HG03066 (cell line): Measurements from ENCODE around the gene KRTAP10-9.
"Not testable (repeated sequence)": the region's sequence is repeated elsewhere in the genome, so short reads cannot be mapped to it uniquely, and the experiment has no call there.

Source experiments
- ATAC-seq: cut with Tn5 transposase; IDR thresholded peaks from one replicate; pipeline ENCODE4 v1.9.1; 2021; ENCODE audit warnings: low read depth; ENCODE audit not compliant: unreplicated experiment

Gene KRTAP10-9

DNA sequence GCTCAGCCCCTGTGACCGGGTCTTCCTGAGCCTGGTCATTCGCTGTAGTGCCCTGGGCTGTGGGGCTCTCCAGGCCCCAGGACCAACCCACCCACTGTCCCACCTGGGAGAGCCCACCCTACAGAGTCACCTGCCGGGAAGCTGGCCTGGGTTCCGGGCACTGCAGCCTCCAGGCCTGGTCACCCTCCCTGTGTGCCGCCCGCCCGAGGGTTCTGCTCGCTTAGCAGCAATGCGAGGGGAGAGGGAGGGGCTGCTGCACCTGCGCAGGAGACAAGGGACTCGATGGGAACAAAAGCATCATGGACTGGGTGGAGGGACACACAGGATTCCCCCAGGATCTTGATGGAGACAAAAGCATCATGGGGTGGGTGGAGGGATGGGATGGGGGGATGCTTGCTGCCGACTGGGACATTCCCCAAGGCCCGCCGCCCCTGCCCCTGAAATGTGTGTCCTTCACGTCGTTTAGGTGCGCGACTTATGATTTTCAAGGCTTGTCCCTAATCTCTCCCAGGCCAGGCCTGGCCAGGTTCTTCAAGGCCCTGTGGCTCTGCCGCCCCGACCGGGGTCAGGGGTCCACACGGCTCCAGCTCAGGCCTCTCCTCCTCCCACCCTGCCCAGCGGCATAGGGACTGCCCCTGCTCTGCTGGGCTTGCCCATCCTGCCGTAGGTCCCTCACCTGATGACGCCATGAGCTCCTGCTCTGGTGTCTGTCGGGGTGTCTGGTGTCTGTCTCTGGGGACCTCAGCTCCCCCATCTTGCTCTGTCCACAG, 13.3 kb upstream of the KRTAP10-9 start:
- ATAC-seq, result no peak

DNA sequence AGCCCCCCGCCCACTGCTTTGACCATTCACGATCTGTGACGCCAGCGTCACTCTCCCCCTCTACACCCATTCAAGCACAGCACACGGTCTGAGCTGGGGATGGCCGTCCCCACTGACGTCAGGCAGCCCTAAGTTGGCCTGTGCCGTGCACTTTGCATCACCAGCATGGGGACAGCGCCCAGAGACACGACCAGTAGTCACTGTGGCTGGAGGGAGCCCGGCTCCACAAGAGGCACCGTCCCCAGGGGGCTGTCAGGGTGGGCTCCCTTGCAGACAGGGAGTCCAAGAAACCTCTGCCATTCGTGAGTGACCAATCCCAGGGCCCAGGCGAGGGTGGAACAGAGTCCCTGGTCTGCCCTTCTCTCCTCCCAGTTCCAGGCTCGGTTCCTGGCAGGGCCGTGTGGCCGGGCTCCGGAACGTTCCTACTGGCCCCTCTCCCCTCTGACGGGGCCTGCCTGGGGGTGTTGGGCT, 12.7 kb upstream of the KRTAP10-9 start:
- ATAC-seq, result no peak

DNA sequence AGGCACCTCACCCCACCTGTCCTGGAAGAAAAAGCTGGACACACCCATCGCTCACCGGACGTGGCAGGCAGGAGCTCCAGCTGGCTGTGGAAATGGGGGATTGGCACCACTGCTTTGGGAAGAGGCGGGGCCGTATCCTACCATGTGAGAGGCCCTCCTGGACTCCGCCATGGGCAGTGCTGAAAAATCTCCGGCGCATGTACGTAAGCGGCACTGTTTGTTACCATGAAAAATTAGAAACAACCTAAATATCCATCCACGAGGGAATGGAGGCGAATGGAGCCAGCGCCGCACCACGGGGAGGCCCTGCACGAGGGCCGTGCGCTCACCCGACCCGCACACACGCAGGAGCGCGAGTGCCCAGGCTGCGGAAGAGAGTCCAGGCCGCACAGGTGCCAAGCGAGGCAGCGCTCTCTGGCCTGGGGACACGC, 11.9 kb upstream of the KRTAP10-9 start:
- ATAC-seq, result no peak

DNA sequence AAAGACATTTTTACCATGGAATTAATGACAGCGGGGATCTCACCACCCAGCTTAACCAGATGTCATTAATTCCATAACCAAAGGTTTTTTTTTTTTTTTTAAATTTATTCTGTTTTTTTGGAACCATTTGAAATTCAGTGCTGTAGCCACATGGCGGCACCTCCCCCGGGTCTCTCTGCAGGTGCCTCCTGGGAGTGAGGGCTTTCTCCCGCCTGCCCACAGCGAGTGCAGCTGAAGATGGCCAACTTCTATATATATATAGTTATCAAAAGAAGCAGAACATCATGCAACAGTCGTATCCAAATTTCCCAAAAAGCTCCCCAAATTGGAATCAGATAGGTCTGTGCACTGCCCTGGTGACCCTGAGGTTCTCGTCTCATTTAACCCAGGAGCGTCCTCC, 11.4 kb upstream of the KRTAP10-9 start:
- ATAC-seq, result no peak

DNA sequence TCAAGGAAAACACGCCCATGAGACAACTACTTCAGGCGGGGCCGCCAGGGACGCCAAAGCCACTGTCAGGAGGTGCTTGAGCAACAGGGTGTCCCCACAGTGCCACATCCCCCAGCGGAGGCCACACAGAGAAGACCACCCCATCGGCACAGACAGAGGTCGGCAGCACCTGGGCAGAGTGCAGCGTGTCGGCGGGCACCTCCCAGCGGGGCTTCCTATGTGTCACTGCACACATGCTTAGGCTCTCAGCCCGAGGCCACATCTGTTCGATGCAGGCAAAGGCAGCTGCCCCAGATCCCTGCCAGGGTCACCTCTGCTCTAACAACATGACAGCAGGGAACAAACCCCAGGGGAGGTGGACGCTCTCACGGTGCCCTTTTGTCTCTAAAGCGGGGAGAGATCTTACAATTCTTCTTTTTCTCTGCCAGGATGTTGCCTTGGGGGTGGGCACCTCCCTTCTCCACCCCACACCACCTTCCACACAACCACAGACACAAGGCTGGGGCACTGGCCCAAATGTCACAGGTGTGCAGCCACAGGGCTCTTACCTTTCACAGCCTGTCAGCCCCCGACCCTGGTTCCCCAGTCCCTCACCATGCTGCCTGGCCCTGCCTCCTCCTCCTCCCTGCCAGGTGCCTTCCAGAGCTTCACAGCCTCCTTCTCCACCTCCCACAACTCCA, 10.8 kb upstream of the KRTAP10-9 start:
- ATAC-seq, result no peak

DNA sequence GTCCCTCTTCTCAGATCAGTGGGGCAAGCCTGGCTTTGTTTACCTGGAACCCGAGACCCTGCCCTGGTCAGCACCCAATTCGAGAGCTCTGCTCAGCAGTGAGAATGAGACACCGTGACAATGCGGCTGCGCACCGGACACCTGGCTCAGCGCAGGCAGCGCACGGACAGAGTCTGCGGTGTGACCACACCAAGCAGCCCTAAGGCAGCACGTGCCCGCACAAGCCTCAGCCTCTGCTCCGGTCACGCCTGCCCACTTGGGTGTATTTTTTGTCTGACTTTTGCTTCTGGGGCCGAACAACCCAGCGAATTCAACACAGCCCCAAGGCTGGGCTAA, 10.3 kb upstream of the KRTAP10-9 start:
- ATAC-seq, result no peak

DNA sequence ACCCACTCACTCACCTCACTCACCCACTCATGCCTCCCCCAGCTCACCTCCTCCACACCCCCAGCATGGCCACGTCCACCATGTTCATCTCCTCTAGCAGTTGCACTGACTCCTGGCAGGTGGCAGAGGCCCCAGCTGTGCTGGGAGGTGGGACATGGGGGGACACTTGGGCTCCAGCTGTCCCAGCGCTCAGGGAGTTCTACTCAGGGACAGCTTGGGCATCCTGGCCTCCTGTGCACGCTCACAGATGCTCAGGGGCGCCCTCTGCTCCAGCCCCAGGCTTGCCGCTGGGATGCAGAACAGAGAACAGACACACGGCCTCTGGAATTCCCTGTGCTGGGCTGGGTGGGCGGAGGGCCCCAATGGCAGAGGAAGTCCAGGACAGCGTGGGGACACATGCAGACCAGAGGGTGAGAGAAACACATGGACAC, 9.8 kb upstream of the KRTAP10-9 start:
- no peak for ATAC-seq

DNA sequence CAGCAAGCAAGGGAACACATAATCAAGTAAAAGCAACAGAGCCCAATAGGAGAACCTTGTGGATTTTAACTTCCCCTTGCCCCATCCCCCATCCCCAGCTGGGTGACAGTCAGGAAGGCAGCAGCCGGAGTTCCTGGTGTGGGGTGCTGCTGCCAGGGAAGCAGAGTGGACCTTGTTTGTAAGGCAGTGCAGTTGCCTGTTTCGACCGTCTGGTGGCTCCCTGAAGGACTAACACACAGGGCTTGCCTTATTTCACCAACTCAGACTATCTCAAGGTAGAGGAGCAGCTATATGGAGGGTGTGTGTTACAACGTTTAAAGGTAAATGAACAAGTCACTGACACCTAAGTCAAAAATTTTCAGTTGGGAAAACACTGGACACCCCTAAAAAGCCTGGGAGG, 8.4 kb upstream of the KRTAP10-9 start:
- ATAC-seq, result no peak

DNA sequence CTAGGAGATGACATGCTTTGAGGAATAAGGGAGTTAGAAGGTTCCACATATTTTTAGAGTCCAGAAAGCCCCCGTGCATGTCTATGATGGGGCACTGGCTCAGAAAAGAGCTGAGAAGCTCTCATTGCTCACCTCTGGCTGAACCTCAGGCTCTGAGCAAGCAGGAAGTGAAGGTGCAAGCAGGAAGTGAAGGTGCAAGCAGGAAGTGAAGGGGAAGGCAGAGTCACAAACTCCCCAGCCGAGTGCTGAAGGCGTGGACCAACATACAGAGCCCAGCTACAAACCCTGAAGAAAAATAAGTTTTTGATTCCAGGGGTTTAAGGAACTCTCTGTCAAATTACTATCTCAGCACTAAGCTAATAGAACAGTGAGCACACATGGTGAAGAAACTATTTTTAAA, 8.0 kb upstream of the KRTAP10-9 start:
- no peak for ATAC-seq

DNA sequence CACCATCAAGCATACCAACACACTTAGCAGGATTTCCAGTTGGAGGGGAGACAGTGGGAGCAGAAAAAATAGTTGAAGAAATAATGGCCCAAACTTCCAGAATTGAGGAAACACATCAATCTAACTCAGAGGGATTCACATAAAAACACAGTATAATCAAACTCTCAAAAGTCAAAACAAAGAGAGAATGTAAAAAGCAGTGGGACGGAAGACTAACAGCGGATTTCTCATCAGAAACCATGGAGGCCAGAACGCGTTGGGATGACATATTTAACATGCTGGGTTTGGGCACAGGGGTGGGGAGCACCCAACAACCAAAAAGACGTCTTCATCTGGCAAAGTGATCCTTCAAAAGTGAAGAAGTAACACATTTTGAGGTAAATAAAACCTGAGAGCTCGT, 7.0 kb upstream of the KRTAP10-9 start:
- no peak for ATAC-seq

DNA sequence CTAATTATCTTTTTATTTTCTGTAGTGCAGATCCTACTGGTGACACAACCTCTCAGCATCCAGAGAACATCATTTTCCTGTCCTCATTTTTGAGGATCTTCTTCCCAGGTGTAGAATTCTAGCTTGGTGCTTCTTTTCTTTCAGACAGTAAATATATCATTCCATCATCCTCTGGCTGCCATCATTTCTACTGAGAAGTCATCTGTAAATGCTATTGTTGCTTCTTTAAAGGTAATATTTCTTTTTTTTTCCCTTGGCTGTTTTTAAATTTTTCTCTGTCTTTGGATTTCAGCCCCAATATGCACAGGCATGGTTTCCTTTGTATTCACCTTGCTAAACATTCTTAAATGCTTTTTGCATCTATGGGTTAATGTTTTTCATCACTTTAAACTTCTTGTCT, 3.3 kb upstream of the KRTAP10-9 start:
- no peak for ATAC-seq

DNA sequence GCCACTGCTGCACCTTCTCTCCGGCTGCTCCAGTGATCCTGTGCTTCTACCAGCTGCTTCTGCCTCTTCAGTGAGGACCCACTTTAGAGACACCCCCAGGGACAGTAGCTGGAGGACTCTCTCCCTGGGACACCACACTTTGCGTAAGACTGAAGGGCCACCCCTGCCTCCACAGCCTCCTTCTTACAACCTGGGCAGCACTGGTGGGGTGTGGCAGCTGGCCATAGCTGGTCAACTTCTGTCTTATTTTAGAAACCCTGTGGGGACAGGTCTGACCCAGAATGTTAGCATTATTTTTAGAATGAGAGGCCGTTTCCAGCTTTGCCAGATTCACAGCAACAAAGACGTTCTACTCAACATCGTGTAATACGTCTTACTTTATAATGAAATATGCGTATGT, 1.1 kb upstream of the KRTAP10-9 start:
- ATAC-seq, result no peak

DNA sequence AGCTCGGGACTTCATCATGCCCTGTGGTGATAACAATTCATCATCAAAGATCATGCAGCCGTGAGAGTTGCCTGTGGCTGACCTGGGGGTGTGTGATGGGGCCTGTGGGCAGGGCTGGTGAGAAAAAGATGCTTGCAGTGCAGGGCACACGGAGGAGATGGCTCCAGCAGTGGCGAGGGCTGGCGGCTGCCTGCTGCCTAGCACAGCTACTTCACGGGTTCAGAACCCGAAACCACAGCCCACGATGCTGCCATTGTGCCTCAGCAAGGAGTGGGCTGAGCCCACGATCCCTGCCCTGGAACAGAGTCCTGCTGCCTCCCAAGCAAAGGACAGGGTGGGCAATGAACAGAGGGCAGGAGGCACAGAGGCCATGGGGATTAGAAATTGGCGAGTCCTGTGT, 631 bp upstream of the KRTAP10-9 start:
- no peak for ATAC-seq

DNA sequence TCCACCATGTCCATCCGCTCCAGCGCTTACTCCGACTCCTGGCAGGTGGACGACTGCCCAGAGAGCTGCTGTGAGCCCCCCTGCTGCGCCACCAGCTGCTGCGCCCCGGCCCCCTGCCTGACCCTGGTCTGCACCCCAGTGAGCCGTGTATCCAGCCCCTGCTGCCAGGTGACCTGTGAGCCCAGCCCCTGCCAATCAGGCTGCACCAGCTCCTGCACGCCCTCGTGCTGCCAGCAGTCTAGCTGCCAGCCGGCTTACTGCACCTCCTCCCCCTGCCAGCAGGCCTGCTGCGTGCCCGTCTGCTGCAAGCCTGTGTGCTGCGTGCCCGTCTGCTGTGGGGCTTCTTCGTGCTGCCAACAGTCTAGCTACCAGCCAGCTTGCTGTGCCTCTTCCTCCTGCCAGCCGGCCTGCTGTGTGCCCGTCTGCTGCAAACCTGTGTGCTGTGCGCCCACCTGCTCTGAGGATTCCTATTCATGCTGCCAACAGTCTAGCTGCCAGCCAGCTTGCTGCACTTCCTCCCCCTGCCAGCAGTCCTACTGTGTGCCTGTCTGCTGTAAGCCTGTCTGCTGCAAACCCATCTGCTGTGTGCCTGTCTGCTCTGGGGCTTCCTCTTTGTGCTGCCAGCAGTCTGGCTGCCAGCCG, 409 bp downstream of the KRTAP10-9 start:
- ATAC-seq, result not testable (repeated sequence)

DNA sequence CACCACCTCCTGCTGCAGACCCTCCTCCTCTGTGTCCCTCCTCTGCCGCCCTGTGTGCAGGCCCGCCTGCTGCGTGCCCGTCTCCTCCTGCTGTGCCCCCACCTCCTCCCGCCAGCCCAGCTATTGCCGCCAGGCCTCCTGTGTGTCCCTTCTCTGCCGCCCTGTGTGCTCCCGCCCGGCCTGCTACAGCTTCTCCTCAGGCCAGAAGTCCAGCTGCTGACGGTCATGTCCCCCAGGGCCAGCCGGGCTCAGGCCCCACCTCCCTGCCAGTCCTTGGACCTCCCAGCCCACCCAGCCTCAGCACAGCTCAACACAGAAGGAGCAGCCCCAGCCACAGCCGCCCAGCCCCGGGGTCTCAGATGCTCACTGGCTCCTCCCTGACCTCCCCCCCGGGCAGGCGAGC, 939 bp downstream of the KRTAP10-9 start:
- ATAC-seq, result not testable (repeated sequence)

DNA sequence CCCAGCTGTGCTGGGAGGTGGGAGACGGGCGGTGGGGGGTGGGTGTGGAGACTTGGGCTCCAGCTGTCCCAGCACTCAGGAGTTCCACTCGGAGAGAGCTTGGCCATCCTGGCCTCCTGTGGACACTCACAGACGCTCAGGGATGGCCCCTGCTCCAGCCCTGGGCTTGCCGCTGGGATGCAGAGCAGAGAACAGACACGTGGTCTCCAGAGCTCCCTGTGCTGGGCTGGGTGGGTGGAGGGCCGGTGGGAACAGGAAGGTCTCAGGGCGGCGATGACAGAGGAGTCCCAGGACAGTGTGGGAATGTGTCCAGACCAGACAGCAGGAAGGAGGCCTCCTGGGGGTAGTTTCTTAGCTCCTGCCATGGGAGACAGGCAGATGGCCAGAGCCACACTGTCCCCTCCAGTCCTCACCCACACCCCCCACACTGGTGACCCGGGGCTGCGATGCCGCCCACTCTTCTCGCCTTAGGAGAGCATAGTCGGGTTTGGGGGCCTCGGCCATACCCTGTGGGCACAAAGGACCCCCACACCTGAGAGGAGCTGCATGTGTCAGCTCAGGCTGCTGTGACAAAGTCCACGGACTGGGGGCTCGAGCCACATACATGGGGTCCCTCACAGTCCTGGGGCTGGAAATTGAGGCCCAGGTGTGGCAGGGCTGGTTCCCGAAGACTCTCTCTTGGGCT, 2.0 kb downstream of the KRTAP10-9 start:
- ATAC-seq, result no peak

DNA sequence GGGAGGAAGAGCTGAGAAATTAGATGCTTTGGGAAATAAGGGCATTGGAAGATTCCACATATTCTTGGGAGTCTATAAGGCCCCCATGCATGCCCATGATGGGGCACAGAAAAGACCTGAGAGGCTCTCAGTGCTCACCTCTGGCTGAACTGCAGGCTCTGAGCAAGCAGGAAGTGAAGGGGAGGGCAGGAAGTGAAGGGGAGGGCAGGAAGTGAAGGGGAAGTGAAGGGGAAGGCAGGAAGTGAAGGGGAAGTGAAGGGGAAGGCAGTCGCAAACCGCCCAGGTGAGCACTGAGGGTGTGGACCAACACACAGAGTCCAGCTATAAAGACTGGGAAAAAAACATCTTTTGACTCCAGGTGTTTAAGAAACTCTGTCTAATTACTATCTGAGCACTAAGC, 3.5 kb downstream of the KRTAP10-9 start:
- ATAC-seq, result no peak

DNA sequence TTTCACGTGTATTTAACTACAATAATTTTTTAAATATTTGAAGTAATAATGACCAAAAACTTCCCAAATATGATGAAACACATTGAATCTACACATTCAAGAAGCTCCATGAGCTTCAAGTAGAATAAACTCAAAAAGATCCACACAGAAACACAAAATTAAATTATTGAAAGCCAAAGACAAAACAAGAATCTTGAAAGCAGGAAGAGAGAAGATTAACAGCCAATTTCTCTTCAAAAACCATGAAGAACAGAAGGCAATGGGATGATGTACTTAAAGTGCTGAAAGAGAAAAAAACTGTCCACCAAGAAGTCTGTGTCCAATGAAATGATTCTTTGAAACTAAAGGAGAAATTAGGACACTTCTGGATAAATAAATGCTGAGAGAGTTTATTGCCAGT, 5.2 kb downstream of the KRTAP10-9 start:
- ATAC-seq, result no peak

DNA sequence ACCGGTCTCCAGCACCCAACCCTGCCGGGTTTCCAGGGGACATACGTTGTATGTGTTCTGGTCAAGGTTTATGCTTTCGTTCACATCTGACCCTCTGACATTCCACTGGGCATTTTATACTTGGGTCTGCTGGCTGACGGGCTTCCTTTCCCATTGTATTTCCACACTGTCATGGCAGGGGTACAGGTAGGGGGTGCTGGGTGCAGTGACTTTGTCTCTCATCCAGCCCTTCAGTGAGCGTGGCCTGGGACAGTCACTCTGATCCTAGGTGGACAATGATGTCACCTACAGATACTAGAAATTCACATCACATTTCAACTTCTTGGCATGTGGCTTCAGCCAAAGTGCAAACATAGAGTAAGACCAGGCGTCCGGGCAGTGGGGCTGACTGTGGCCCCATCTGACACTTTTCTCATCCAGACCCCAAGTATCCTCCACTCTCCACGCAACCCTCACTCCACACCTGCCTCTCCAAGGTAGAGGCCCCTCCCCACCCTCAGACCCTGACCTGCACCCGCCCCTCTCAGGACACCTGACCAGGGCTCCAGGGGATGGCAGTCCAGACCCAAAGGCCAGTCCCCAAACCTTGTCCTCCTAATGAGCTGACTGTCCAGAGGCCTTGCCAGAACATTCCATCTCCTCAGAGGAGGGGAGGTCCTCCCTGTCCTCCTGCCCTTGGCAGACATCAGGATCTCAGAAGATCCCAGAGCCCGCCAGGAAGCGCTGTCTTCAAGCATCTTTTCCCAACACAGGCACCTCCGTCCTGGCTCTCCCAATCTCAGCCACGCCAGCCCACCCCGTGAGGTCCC, 9.5 kb downstream of the KRTAP10-9 start:
- ATAC-seq, result no peak
